Measurements from ENCODE around the gene TMEM94.
"Not testable (repeated sequence)": the region's sequence is repeated elsewhere in the genome, so short reads cannot be mapped to it uniquely, and the experiment has no call there.

The TMEM94 gene

GRCh38 chr17:75509528-75510258 lies 53.3 kb downstream of the TMEM94 start:
- no peak for DNase-seq

GRCh38 chr17:75511270-75511609 lies 54.8 kb downstream of the TMEM94 start:
- no peak for DNase-seq

- DNase-seq = peak in 1 of 56 donors; percentile 77
These were observed 55.5 kb downstream of the TMEM94 start for GRCh38 chr17:75511610-75512575.

GRCh38 chr17:75512926-75513640 lies 56.6 kb downstream of the TMEM94 start:
- no peak for DNase-seq

- DNase-seq = no peak
These were observed 57.2 kb downstream of the TMEM94 start for GRCh38 chr17:75513641-75514000.

GRCh38 chr17:75514299-75514918 lies 58.0 kb downstream of the TMEM94 start:
- peak in 6 of 56 donors; percentile 24 to 51 (median 42) for DNase-seq

- DNase-seq = peak in 2 of 56 donors; percentile 34 to 37
These were observed 58.6 kb downstream of the TMEM94 start for GRCh38 chr17:75514919-75515495.

GRCh38 chr17:75515496-75516254 lies 59.2 kb downstream of the TMEM94 start, which contains the start of gene CASKIN2:
Gene CASKIN2 (minus strand): TSS chr17:75515537. CDS start chr17:75513804, 1,733 bp downstream.
- peak; percentile 50 to 98 (median 92) for DNase-seq

- peak in 55 of 56 donors; percentile 58 to 96 (median 88) for DNase-seq
These were observed 59.8 kb downstream of the TMEM94 start, which contains the start of gene TSEN54 for GRCh38 chr17:75516255-75516618. Gene TSEN54 (plus strand): TSS chr17:75516528. CDS start chr17:75516561, 33 bp downstream.

GRCh38 chr17:75516619-75517296 lies 60.3 kb downstream of the TMEM94 start:
- peak in 2 of 56 donors; percentile 55 to 60 for DNase-seq

GRCh38 chr17:75517297-75517865 lies 60.9 kb downstream of the TMEM94 start:
- no peak for DNase-seq

- DNase-seq = no peak
These were observed 61.8 kb downstream of the TMEM94 start for GRCh38 chr17:75518201-75518600.

- DNase-seq = no peak
These were observed 62.6 kb downstream of the TMEM94 start for GRCh38 chr17:75518983-75519537.

GRCh38 chr17:75520413-75520812 lies 64.0 kb downstream of the TMEM94 start:
- DNase-seq = not testable (repeated sequence)

GRCh38 chr17:75521290-75521689 lies 64.9 kb downstream of the TMEM94 start:
- no peak for DNase-seq

- DNase-seq = no peak
These were observed 65.7 kb downstream of the TMEM94 start for GRCh38 chr17:75521951-75522727.

- no peak for DNase-seq
These were observed 67.2 kb downstream of the TMEM94 start for GRCh38 chr17:75523647-75524046.

Measured in amygdala (tissue), 56 donors.